ENCODE data around the gene CPNE4.

The CPNE4 gene

GRCh38 chr3:131586277-131586676 is 448.5 kb downstream of the CPNE4 start:
- Histone ChIP-seq H3K4me3 (no peak overlapping the region), H3K36me3 (ENCODE audit: insufficient read depth, low read length) (no peaks in the 10 kb centered on the region), H3K9me3 (ENCODE audit: low read depth, low read length) (no peaks in the 10 kb centered on the region), H3K9ac (ENCODE audit: insufficient read length) (no peak overlapping the region), H3K27ac (no peak overlapping the region)
- DNase-seq (ENCODE audit: low read depth, low spot score), result no peak
- no peak for TF ChIP-seq POLR2AphosphoS5 (IDR thresholded peaks at IDR 0.05; ENCODE audit: borderline replicate concordance, low read depth, low read length)
- no peak for TF ChIP-seq EZH2 (IDR thresholded peaks at IDR 0.05)
- no peak for TF ChIP-seq FOXP2 (optimal IDR thresholded peaks at IDR 0.05; ENCODE audit: control extremely low read depth, extremely low read length, insufficient read depth)

- no peak for DNase-seq (ENCODE audit: low read depth, low spot score)
- H3K4me3 ChIP-seq, result no peak overlapping the region
- no peaks in the 10 kb centered on the region for H3K9me3 ChIP-seq (ENCODE audit: low read depth, low read length)
- no peak overlapping the region for H3K27ac ChIP-seq
- H3K36me3 ChIP-seq (ENCODE audit: insufficient read depth, low read length), result no peaks in the 10 kb centered on the region
- TF ChIP-seq POLR2AphosphoS5 (IDR thresholded peaks at IDR 0.05; ENCODE audit: borderline replicate concordance, low read depth, low read length) (no peak), EZH2 (IDR thresholded peaks at IDR 0.05) (no peak), FOXP2 (optimal IDR thresholded peaks at IDR 0.05; ENCODE audit: control extremely low read depth, extremely low read length, insufficient read depth) (no peak)
- no peak overlapping the region for H3K9ac ChIP-seq (ENCODE audit: insufficient read length)
Measured at GRCh38 chr3:131582438-131582837, 452.4 kb downstream of the CPNE4 start.

GRCh38 chr3:131568460-131568859 is 466.4 kb downstream of the CPNE4 start:
- DNase-seq (ENCODE audit: low read depth, low spot score), result no peak
- Histone ChIP-seq H3K4me3 (no peak overlapping the region), H3K27ac (no peak overlapping the region), H3K36me3 (ENCODE audit: insufficient read depth, low read length) (no peaks in the 10 kb centered on the region), H3K9me3 (ENCODE audit: low read depth, low read length) (no peaks in the 10 kb centered on the region), H3K9ac (ENCODE audit: insufficient read length) (no peak overlapping the region)
- no peak for TF ChIP-seq POLR2AphosphoS5 (IDR thresholded peaks at IDR 0.05; ENCODE audit: borderline replicate concordance, low read depth, low read length)
- TF ChIP-seq EZH2 (IDR thresholded peaks at IDR 0.05), result no peak
- no peak for TF ChIP-seq FOXP2 (optimal IDR thresholded peaks at IDR 0.05; ENCODE audit: control extremely low read depth, extremely low read length, insufficient read depth)

GRCh38 chr3:131564812-131565211 is 470.0 kb downstream of the CPNE4 start:
- H3K27ac ChIP-seq, result no peak overlapping the region
- no peak for DNase-seq (ENCODE audit: low read depth, low spot score)
- H3K4me3 ChIP-seq, result no peak overlapping the region
- no peaks in the 10 kb centered on the region for H3K36me3 ChIP-seq (ENCODE audit: insufficient read depth, low read length)
- H3K9ac ChIP-seq (ENCODE audit: insufficient read length), result no peak overlapping the region
- no peaks in the 10 kb centered on the region for H3K9me3 ChIP-seq (ENCODE audit: low read depth, low read length)
- TF ChIP-seq FOXP2 (optimal IDR thresholded peaks at IDR 0.05; ENCODE audit: control extremely low read depth, extremely low read length, insufficient read depth), result no peak
- TF ChIP-seq EZH2 (IDR thresholded peaks at IDR 0.05), result no peak
- TF ChIP-seq POLR2AphosphoS5 (IDR thresholded peaks at IDR 0.05; ENCODE audit: borderline replicate concordance, low read depth, low read length), result no peak

- no peak overlapping the region for H3K27ac ChIP-seq
- no peaks in the 10 kb centered on the region for H3K9me3 ChIP-seq (ENCODE audit: low read depth, low read length)
- DNase-seq (ENCODE audit: low read depth, low spot score), result peak; percentile 18
- H3K4me3 ChIP-seq, result no peak overlapping the region
- TF ChIP-seq EZH2 (IDR thresholded peaks at IDR 0.05), result no peak
- TF ChIP-seq POLR2AphosphoS5 (IDR thresholded peaks at IDR 0.05; ENCODE audit: borderline replicate concordance, low read depth, low read length), result no peak
- TF ChIP-seq FOXP2 (optimal IDR thresholded peaks at IDR 0.05; ENCODE audit: control extremely low read depth, extremely low read length, insufficient read depth), result no peak
- no peak overlapping the region for H3K9ac ChIP-seq (ENCODE audit: insufficient read length)
- H3K36me3 ChIP-seq (ENCODE audit: insufficient read depth, low read length), result no peaks in the 10 kb centered on the region
Measured at GRCh38 chr3:131561511-131561910, 473.3 kb downstream of the CPNE4 start.

GRCh38 chr3:131560795-131561194 is 474.0 kb downstream of the CPNE4 start:
- DNase-seq (ENCODE audit: low read depth, low spot score), result no peak
- TF ChIP-seq POLR2AphosphoS5 (IDR thresholded peaks at IDR 0.05; ENCODE audit: borderline replicate concordance, low read depth, low read length) (no peak), EZH2 (IDR thresholded peaks at IDR 0.05) (no peak), FOXP2 (optimal IDR thresholded peaks at IDR 0.05; ENCODE audit: control extremely low read depth, extremely low read length, insufficient read depth) (no peak)
- no peaks in the 10 kb centered on the region for H3K36me3 ChIP-seq (ENCODE audit: insufficient read depth, low read length)
- H3K9ac ChIP-seq (ENCODE audit: insufficient read length), result no peak overlapping the region
- no peak overlapping the region for H3K27ac ChIP-seq
- H3K4me3 ChIP-seq, result no peak overlapping the region
- H3K9me3 ChIP-seq (ENCODE audit: low read depth, low read length), result no peaks in the 10 kb centered on the region

- DNase-seq (ENCODE audit: low read depth, low spot score), result no peak
- TF ChIP-seq EZH2 (IDR thresholded peaks at IDR 0.05) (no peak), FOXP2 (optimal IDR thresholded peaks at IDR 0.05; ENCODE audit: control extremely low read depth, extremely low read length, insufficient read depth) (no peak), POLR2AphosphoS5 (IDR thresholded peaks at IDR 0.05; ENCODE audit: borderline replicate concordance, low read depth, low read length) (no peak)
- H3K9ac ChIP-seq (ENCODE audit: insufficient read length), result no peak overlapping the region
- H3K36me3 ChIP-seq (ENCODE audit: insufficient read depth, low read length), result no peaks in the 10 kb centered on the region
- H3K27ac ChIP-seq, result no peak overlapping the region
- no peaks in the 10 kb centered on the region for H3K9me3 ChIP-seq (ENCODE audit: low read depth, low read length)
- no peak overlapping the region for H3K4me3 ChIP-seq
Measured at GRCh38 chr3:131555456-131555855, 479.4 kb downstream of the CPNE4 start.

- Histone ChIP-seq H3K36me3 (ENCODE audit: insufficient read depth, low read length) (no peaks in the 10 kb centered on the region), H3K9me3 (ENCODE audit: low read depth, low read length) (no peaks in the 10 kb centered on the region), H3K9ac (ENCODE audit: insufficient read length) (no peak overlapping the region), H3K27ac (no peak overlapping the region), H3K4me3 (no peak overlapping the region)
- no peak for TF ChIP-seq EZH2 (IDR thresholded peaks at IDR 0.05)
- TF ChIP-seq POLR2AphosphoS5 (IDR thresholded peaks at IDR 0.05; ENCODE audit: borderline replicate concordance, low read depth, low read length), result no peak
- TF ChIP-seq FOXP2 (optimal IDR thresholded peaks at IDR 0.05; ENCODE audit: control extremely low read depth, extremely low read length, insufficient read depth), result no peak
- no peak for DNase-seq (ENCODE audit: low read depth, low spot score)
Measured at GRCh38 chr3:131553495-131554247, 481.1 kb downstream of the CPNE4 start.

GRCh38 chr3:131551761-131552160 is 483.1 kb downstream of the CPNE4 start:
- Histone ChIP-seq H3K9me3 (ENCODE audit: low read depth, low read length) (no peaks in the 10 kb centered on the region), H3K27ac (no peak overlapping the region), H3K4me3 (no peak overlapping the region), H3K9ac (ENCODE audit: insufficient read length) (no peak overlapping the region), H3K36me3 (ENCODE audit: insufficient read depth, low read length) (no peaks in the 10 kb centered on the region)
- DNase-seq (ENCODE audit: low read depth, low spot score), result no peak
- TF ChIP-seq POLR2AphosphoS5 (IDR thresholded peaks at IDR 0.05; ENCODE audit: borderline replicate concordance, low read depth, low read length), result no peak
- no peak for TF ChIP-seq FOXP2 (optimal IDR thresholded peaks at IDR 0.05; ENCODE audit: control extremely low read depth, extremely low read length, insufficient read depth)
- TF ChIP-seq EZH2 (IDR thresholded peaks at IDR 0.05), result no peak

Measured in SK-N-MC (cell line).